Neural crest cell (in vitro differentiated cells): Measurements from ENCODE around the gene PHF14. TPM values are rescaled to one million over a fixed set of nuclear protein-coding genes. Genes with fewer than 3 reads are reported as not detected.

ENCODE experiments used
- DNase-seq: peaks from one replicate; pipeline ENCODE4 v3.0.0; 2021; ENCODE audit warnings: low read depth, mixed read lengths, low spot score
- H3K27ac Mint-ChIP-seq: one replicate; pipeline ENCODE4 v1.8.0; 2021; ENCODE audit warnings: mild to moderate bottlenecking, mixed read lengths; ENCODE audit not compliant: unreplicated experiment
- H3K27me3 Mint-ChIP-seq: 2 replicates; pipeline ENCODE4 v1.8.0; 2021; ENCODE audit warnings: low read depth, mild to moderate bottlenecking, mixed read lengths
- H3K36me3 Mint-ChIP-seq: 2 replicates; pipeline ENCODE4 v1.8.0; 2021; ENCODE audit warnings: low read depth, mild to moderate bottlenecking, mixed read lengths
- H3K4me1 Mint-ChIP-seq: 2 replicates; pipeline ENCODE4 v1.8.0; 2021; ENCODE audit warnings: mixed read lengths
- H3K4me3 Mint-ChIP-seq: one replicate; pipeline ENCODE4 v1.8.0; 2021; ENCODE audit warnings: mild to moderate bottlenecking, mixed read lengths
- H3K9me3 Mint-ChIP-seq: 2 replicates; pipeline ENCODE4 v1.8.0; 2021; ENCODE audit warnings: mixed read lengths
- CTCF ChIP-seq: fragments of 200-600 bp; sonication (generic); conservative IDR thresholded peaks from 2 replicates; pipeline ENCODE4 v1.5.0; 2021; ENCODE audit warnings: antibody characterized with exemption, mild to moderate bottlenecking
- total RNA-seq: library from RNA; stranded (reverse); gene quantifications from 2 replicates; pipeline ENCODE4 v1.2.1, GENCODE V29; 2021

PHF14 gene
- total RNA-seq, 1 donor from 2014 or later = 75.9 TPM

DNA sequence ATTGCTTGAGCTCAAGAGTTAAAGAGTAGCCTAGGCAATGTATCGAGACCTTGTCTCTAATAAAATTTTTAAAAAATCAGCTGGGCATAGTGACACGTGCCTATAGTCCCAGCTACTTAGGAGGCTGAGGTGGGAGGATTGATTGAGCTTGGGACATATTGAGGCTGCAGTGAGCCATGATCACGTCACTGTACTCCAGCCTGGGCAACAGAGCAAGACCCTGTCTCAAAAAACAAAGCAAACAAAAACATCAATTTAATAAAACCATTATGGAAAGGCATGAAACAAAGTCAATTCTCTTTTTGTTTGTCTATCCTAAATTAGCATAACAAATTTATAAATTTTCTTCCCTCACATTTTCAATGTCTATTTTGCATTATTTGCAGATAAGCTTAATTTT, 108.4 kb downstream of the PHF14 start:
- Mint-ChIP-seq H3K27ac (no peak overlapping the region), H3K27me3 (no peaks in the 10 kb centered on the region), H3K36me3 (peaks cover 10% of the 10 kb centered on the region), H3K4me3 (no peak overlapping the region), H3K9me3 (peaks cover 5% of the 10 kb centered on the region), H3K4me1 (peaks cover 8% of the 10 kb centered on the region)
- no peak for DNase-seq
- TF ChIP-seq CTCF = no peak

- DNase-seq = no peak
- peaks cover 5% of the 10 kb centered on the region for H3K9me3 Mint-ChIP-seq
- peaks cover 15% of the 10 kb centered on the region for H3K36me3 Mint-ChIP-seq
- peaks cover 8% of the 10 kb centered on the region for H3K4me1 Mint-ChIP-seq
- no peak for TF ChIP-seq CTCF
- H3K4me3 Mint-ChIP-seq = no peak overlapping the region
- H3K27ac Mint-ChIP-seq = peak overlapping the region; percentile 91
- no peaks in the 10 kb centered on the region for H3K27me3 Mint-ChIP-seq
Observed at GRCh38 chr7:11082552-11083213, 109.0 kb downstream of the PHF14 start.

DNA sequence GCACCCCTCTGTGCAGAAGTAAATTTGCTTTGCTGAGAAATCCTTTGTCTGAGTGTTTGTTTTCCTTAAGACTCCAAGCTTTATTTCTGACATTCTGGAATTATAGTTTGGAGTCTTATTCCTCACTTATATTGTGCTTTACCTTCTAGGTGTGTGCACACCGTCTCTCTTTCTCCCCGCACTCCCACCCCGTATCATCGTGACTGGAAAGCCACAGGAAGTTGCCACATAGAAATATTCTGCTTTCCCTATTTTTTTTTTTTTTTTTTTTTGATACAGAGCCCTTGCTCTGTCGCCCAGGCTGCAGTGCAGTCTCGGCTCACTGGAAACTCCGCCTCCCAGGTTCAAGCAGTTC, 109.5 kb downstream of the PHF14 start:
- peaks cover 15% of the 10 kb centered on the region for H3K36me3 Mint-ChIP-seq
- H3K27me3 Mint-ChIP-seq = no peaks in the 10 kb centered on the region
- no peak for DNase-seq
- H3K4me1 Mint-ChIP-seq = peaks cover 8% of the 10 kb centered on the region
- H3K4me3 Mint-ChIP-seq = no peak overlapping the region
- H3K9me3 Mint-ChIP-seq = peaks cover 5% of the 10 kb centered on the region
- H3K27ac Mint-ChIP-seq = peak overlapping the region; percentile 91
- no peak for TF ChIP-seq CTCF

DNA sequence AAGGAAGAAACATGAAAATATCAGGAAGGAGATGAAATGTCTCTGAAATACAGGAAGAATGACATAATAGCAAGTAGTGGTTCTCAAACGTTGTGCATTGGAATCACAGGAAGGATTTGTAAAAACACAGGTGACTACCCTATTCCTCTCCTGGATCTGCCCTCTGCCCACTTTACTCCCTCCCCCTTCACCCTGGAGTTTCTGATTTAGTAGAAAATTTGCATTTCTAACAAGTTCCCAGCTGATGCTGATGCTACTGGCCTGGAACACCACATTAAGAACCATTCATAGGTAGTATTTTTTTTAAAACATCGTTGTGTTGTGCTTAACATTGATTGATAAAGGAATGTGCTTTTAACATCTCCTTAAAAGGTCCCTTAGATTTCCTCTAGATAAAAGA, 130.9 kb downstream of the PHF14 start:
- Mint-ChIP-seq H3K27me3 (no peaks in the 10 kb centered on the region), H3K4me3 (no peak overlapping the region), H3K36me3 (peaks cover 3% of the 10 kb centered on the region), H3K27ac (no peak overlapping the region), H3K4me1 (no peaks in the 10 kb centered on the region), H3K9me3 (no peaks in the 10 kb centered on the region)
- no peak for TF ChIP-seq CTCF
- no peak for DNase-seq

- Mint-ChIP-seq H3K4me3 (no peak overlapping the region), H3K27me3 (no peaks in the 10 kb centered on the region), H3K4me1 (no peaks in the 10 kb centered on the region), H3K36me3 (peaks cover 5% of the 10 kb centered on the region), H3K27ac (no peak overlapping the region), H3K9me3 (no peaks in the 10 kb centered on the region)
- DNase-seq = no peak
- TF ChIP-seq CTCF = no peak
Observed at GRCh38 chr7:11109659-11110058, 136.0 kb downstream of the PHF14 start.
